ENCODE data around the gene CASP7.

DNA sequence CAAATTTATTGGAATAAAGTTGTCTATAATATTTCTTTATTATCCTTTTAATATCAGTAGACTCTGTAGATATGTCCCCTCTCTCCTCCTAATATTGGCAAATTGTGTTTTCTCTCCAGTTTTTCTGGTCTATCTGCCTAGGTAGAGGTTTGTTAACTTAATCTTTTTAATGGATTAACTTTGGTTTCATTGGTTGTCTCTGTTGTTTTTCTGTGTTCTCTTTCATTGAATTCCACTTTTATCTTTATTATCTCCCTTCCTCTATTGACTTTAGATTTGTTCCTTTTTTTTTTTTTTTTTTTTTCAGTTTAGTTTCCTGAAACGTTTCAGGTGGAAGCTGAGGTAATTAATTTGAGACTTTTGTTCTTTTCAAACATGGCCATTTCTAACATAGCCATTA is 82.4 kb downstream of the CASP7 start:
- TF ChIP-seq CTCF (IDR thresholded peaks at IDR 0.05), result no peak
- no peak for TF ChIP-seq POLR2A (IDR thresholded peaks at IDR 0.05)
- TF ChIP-seq POLR2AphosphoS5 (IDR thresholded peaks at IDR 0.05), result peak; percentile 41

Data from prostate gland (tissue), 2 donors.